GM18868 (cell line): ENCODE data around the gene CD163L1.
"Not testable (repeated sequence)": the region's sequence is repeated elsewhere in the genome, so short reads cannot be mapped to it uniquely, and the experiment has no call there.

Experiments used
- ATAC-seq: cut with Tn5 transposase; IDR thresholded peaks from one replicate; pipeline ENCODE4 v1.9.1; 2021; ENCODE audit warnings: mild to moderate bottlenecking, moderate library complexity; ENCODE audit not compliant: unreplicated experiment

Gene CD163L1

DNA sequence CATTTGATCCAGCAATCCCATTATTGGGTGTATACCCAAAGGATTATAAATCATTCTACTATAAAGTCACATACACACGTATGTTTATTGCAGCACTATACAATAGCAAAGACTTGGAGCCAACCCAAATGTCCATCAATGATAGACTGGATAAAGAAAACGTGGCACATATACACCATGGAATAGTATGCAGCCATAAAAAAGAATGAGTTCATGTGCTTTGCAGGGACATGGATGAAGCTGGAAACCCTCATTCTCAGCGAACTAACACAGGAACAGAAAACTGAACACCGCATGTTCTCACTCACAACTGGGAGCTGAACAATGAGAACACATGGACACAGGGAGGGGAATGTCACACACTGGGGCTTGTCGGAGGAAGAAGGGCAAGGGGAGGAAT, 106.2 kb downstream of the CD163L1 start:
- ATAC-seq = not testable (repeated sequence)

DNA sequence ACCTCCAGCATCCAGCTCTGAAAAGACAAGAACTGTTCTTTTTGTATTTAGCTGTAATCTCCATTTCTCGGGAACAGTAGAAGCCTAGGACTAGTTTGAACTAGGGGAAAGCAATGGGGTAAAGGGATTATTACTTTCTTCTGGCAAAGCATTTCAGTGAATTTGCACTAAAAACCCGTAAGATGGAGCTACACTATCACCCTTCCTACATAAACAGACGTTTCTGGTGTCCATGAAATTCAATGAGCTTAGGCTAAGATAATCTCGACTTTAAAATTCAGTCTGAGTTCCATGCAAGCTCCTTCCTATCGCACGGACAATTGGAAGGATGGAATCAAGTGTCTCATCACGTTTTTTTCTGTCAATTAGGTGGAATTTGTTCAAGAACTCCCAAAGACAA, 116.0 kb downstream of the CD163L1 start:
- ATAC-seq = no peak

GRCh38 chr12:7324176-7324575, 119.8 kb downstream of the CD163L1 start:
- no peak for ATAC-seq

- no peak for ATAC-seq
Measured at GRCh38 chr12:7322599-7322998, 121.4 kb downstream of the CD163L1 start.

- no peak for ATAC-seq
Measured at GRCh38 chr12:7321624-7322023, 122.3 kb downstream of the CD163L1 start.

- ATAC-seq = no peak
Measured at GRCh38 chr12:7319930-7320329, 124.0 kb downstream of the CD163L1 start.

GRCh38 chr12:7310070-7310469, 133.9 kb downstream of the CD163L1 start:
- no peak for ATAC-seq
